BJ (cell line): ENCODE data around the gene DNAH9. TPM values are rescaled to one million over a fixed set of nuclear protein-coding genes. Genes with fewer than 3 reads are reported as not detected.

Experiments
- CTCF ChIA-PET: fragments of 350-600 bp; formaldehyde crosslinking; extraction: SDS; loops from one replicate; lab custom pipeline; 2021; ENCODE audit warnings: antibody characterized with exemption, inconsistent platforms; lab: Yijun Ruan, JAX
- POLR2A ChIA-PET: fragments of 300-600 bp; sonication (Branson Sonifier 250); formaldehyde crosslinking; extraction: SDS; loops from one replicate; lab custom pipeline; 2021; ENCODE audit warnings: antibody characterized with exemption; lab: Charles Lee
- DNase-seq: peaks from one replicate; pipeline ENCODE4 v3.0.0-alpha.2; 2011; ENCODE audit warnings: low read depth
- H3K27me3 ChIP-seq: 2 replicates; pipeline ENCODE4 v1.6.0; 2011; ENCODE audit warnings: low read length; ENCODE audit not compliant: control insufficient read depth, insufficient read depth
- H3K36me3 ChIP-seq: 2 replicates; pipeline ENCODE4 v1.5.1; 2011; ENCODE audit warnings: low read length; ENCODE audit not compliant: control insufficient read depth, insufficient read depth
- H3K4me3 ChIP-seq: 2 replicates; pipeline ENCODE4 v1.5.1; 2011; ENCODE audit warnings: low read depth, mild to moderate bottlenecking, control low read depth, low read length
- polyA plus RNA-seq: library from polyadenylated mRNA; depleted of rRNA; stranded (reverse); fragments of >200 nt; gene quantifications from 2 replicates; pipeline ENCODE4 v1.2.3, GENCODE V29; 2011
- TF ChIP-seq, protein P1 (sequence below): IDR thresholded peaks from 2 replicates; pipeline ENCODE4 v1.5.1; 2011; ENCODE audit warnings: low read depth, mild to moderate bottlenecking, control low read depth, inconsistent platforms, low read length, moderate library complexity; ENCODE audit not compliant: insufficient read depth

The DNAH9 gene
- polyA plus RNA-seq, 1 experiment, result not detected

DNA sequence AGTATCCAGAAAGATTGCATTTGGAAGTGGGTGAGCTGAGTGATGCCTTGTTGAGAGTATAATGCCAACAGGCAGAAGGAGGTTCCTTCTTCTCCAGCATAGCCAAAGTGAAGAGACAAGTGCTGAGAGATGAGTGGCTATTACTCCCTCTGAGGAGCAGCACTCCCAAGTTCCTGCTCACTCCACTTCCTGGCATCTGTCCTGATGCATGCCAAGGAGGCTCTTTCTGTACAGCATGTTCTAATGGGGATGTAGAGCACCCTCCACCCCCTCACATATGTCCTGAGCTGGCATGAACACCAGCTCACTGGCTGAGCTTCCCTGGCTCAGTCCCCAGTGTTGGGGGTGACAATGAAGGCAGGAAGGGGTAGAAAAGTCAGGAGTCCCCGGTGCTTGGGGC, 44.2 kb upstream of the DNAH9 start:
- CTCF ChIA-PET, result no interaction called here
- DNase-seq, result no peak

DNA sequence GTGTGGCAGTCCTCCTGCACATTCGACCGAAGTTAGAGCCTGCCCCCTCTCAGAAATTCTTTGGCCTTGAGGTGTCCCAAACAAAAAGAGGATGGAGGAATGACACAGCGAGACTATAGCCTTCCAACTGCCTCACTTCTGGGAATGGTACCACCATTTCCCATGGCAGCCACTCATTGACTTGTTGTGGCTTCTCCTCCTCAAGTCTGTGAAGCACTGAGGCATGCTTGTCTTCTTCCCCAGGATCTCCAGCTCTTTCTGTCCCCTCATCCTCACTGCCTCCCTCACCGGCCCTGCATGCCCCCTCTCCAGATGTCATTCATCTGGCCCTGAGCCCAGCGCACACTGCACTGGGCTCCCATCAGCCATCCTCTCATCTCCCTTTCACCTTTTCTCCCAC, 43.7 kb upstream of the DNAH9 start:
- H3K4me3 ChIP-seq, result no peak overlapping the region
- POLR2A ChIA-PET, result no interaction called here
- no peak for DNase-seq
- no peaks in the 10 kb centered on the region for H3K27me3 ChIP-seq
- TF ChIP-seq, protein P1, sequence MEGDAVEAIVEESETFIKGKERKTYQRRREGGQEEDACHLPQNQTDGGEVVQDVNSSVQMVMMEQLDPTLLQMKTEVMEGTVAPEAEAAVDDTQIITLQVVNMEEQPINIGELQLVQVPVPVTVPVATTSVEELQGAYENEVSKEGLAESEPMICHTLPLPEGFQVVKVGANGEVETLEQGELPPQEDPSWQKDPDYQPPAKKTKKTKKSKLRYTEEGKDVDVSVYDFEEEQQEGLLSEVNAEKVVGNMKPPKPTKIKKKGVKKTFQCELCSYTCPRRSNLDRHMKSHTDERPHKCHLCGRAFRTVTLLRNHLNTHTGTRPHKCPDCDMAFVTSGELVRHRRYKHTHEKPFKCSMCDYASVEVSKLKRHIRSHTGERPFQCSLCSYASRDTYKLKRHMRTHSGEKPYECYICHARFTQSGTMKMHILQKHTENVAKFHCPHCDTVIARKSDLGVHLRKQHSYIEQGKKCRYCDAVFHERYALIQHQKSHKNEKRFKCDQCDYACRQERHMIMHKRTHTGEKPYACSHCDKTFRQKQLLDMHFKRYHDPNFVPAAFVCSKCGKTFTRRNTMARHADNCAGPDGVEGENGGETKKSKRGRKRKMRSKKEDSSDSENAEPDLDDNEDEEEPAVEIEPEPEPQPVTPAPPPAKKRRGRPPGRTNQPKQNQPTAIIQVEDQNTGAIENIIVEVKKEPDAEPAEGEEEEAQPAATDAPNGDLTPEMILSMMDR, result no peak
- no peaks in the 10 kb centered on the region for H3K36me3 ChIP-seq
- CTCF ChIA-PET, result no interaction called here

More for the DNA sequence above, 44.2 kb upstream of the DNAH9 start:
- TF ChIP-seq, protein P1, result no peak
- POLR2A ChIA-PET, result no interaction called here
- no peaks in the 10 kb centered on the region for H3K36me3 ChIP-seq
- H3K4me3 ChIP-seq, result no peak overlapping the region
- H3K27me3 ChIP-seq, result no peaks in the 10 kb centered on the region

GRCh38 chr17:11555530-11555929, 42.7 kb upstream of the DNAH9 start:
- TF ChIP-seq, protein P1, result no peak
- Histone ChIP-seq H3K36me3 (no peaks in the 10 kb centered on the region), H3K4me3 (no peak overlapping the region), H3K27me3 (no peaks in the 10 kb centered on the region)
- DNase-seq, result no peak
- ChIA-PET CTCF (no interaction called here), POLR2A (no interaction called here)

- no peak for DNase-seq
- CTCF ChIA-PET, result no interaction called here
- TF ChIP-seq, protein P1, result no peak
- Histone ChIP-seq H3K36me3 (no peaks in the 10 kb centered on the region), H3K4me3 (no peak overlapping the region), H3K27me3 (no peaks in the 10 kb centered on the region)
- POLR2A ChIA-PET, result no interaction called here
Measured at GRCh38 chr17:11557727-11558452, 40.4 kb upstream of the DNAH9 start.

DNA sequence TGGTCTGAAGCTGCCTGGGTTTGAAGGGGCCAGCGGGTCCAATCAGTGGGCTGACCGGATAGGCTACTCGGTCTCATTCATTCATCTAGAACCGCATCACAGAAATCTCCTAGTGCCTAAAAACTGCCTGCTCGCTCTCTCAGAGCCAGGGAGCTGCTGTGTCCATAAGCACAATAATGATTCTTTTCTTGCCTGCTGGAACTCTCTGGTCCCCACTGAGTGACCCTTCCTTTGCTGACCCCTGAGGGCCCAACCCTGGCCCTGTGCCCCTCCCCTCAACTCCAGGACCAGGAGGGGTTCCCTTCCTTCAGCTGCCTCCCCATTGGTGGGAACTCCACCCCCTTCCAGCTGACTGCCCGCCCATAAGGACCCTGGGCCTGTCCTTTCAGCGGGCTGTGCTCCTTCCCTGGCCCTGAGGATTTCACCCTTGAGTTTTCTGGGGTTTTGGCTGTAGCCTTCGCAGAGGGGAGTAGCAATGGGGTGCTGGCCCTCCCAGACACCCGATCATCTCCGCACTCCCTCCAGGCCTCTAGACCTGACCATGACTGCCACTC, 39.5 kb upstream of the DNAH9 start:
- no peak for DNase-seq
- TF ChIP-seq, protein P1, result no peak
- Histone ChIP-seq H3K36me3 (no peaks in the 10 kb centered on the region), H3K27me3 (no peaks in the 10 kb centered on the region), H3K4me3 (no peak overlapping the region)
- ChIA-PET POLR2A (no interaction called here), CTCF (no interaction called here)
